ENCODE measurements around the gene TINCR. TPM values are rescaled to one million over a fixed set of nuclear protein-coding genes. Genes with fewer than 3 reads are reported as not detected.

The TINCR gene
- total RNA-seq, 8 experiments from 2014 or later: 0.46 to 2.6 (median 1.1) TPM

GRCh38 chr19:5586300-5587070 is 18.7 kb upstream of the TINCR start:
- 60 to 100% (median 91%) methylated on average over 1 to 13 of the region's 26 CpGs; no CpG with 5 or more reads in 1 of the 10 experiments for WGBS, 10 experiments
- Histone ChIP-seq H3K4me3 (no peak overlapping the region), H3K4me1 (replicated peaks in 1 of 2) (peaks cover 0 to 6% of the 10 kb centered on the region in 2 donors), H3K27ac (no peak overlapping the region)
- in situ Hi-C loops (cut with MboI; ENCODE audit: low pct_unique_long_range_greater_than_20kb in 2 of 9, low sequenced_read_pairs in 9 of 9, unreplicated experiment in 9 of 9): loop anchor here in 1 of 9 experiments (25.0 kb wide), 1 partner anchor 299 kb away; no protein-coding TSS in a partner anchor
- ATAC-seq (replicated peaks in 6 of 8): peak in 4 of 8 experiments; percentile 9 to 20 (median 16)

- ATAC-seq (replicated peaks in 6 of 8): peak in 7 of 8 experiments; percentile 10 to 58 (median 37)
- peaks cover 0 to 6% of the 10 kb centered on the region in 2 donors for H3K4me1 ChIP-seq (replicated peaks in 1 of 2)
- H3K27ac ChIP-seq: no peak overlapping the region
These were observed 17.9 kb upstream of the TINCR start for GRCh38 chr19:5585461-5586299.

GRCh38 chr19:5580161-5580571 is 12.4 kb upstream of the TINCR start:
- 32 to 93% (median 60%) methylated on average over 1 to 5 of the region's 12 CpGs; no CpG with 5 or more reads in 4 of the 10 experiments for WGBS, 10 experiments
- Histone ChIP-seq H3K27ac (no peak overlapping the region), H3K4me1 (replicated peaks in 1 of 2) (peaks cover 8 to 11% of the 10 kb centered on the region in 2 donors), H3K4me3 (no peak overlapping the region)
- in situ Hi-C loops (cut with MboI; ENCODE audit: low pct_unique_long_range_greater_than_20kb in 2 of 9, low sequenced_read_pairs in 9 of 9, unreplicated experiment in 9 of 9): loop anchor here in 1 of 9 experiments (25.0 kb wide), 1 partner anchor 293 kb away; no protein-coding TSS in a partner anchor
- ATAC-seq (replicated peaks in 6 of 8): peak in 1 of 8 experiments; percentile 26

More at GRCh38 chr19:5585461-5586299, 17.9 kb upstream of the TINCR start:
- in situ Hi-C loops (cut with MboI; ENCODE audit: low pct_unique_long_range_greater_than_20kb in 2 of 9, low sequenced_read_pairs in 9 of 9, unreplicated experiment in 9 of 9): loop anchor here in 1 of 9 experiments (25.0 kb wide), 1 partner anchor 298 kb away; no protein-coding TSS in a partner anchor
- no peak overlapping the region for H3K4me3 ChIP-seq
- 31 to 55% (median 32%) methylated on average over 9 to 14 of the region's 29 CpGs; no CpG with 5 or more reads in 7 of the 10 experiments for WGBS, 10 experiments

DNA sequence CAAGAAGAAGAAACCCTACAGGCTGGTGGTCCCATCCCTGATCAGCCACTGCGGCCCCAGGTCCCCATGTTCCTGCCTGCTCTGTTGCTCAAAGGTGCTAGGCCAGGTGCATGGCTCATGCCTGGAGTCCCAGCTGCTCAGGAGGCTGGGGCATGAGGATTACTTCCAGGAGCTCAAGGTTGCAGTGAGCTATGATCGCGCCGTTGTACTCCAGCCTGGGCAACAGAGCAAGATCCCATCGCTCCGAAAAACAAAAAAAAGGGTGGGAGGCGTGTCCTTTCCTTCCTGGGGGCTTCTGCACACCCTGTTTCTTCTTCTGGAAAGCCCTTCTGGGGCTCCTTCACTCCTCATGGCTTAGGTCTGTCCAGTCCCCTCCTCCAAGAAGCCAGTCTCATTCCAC is 11.9 kb upstream of the TINCR start:
- ATAC-seq (replicated peaks in 6 of 8): no peak
- H3K4me3 ChIP-seq: no peak overlapping the region
- no peak overlapping the region for H3K27ac ChIP-seq
- 86 to 100% (median 96%) methylated on average over 1 to 6 of the region's 7 CpGs; no CpG with 5 or more reads in 4 of the 10 experiments for WGBS, 10 experiments
- in situ Hi-C loops (cut with MboI; ENCODE audit: low pct_unique_long_range_greater_than_20kb in 2 of 9, low sequenced_read_pairs in 9 of 9, unreplicated experiment in 9 of 9): loop anchor here in 1 of 9 experiments (10.0 to 25.0 kb wide), 2 partner anchors 292 to 535 kb away; no protein-coding TSS in a partner anchor
- H3K4me1 ChIP-seq (replicated peaks in 1 of 2): peaks cover 8 to 11% of the 10 kb centered on the region in 2 donors

- ATAC-seq (replicated peaks in 6 of 8): no peak
- Histone ChIP-seq H3K4me1 (replicated peaks in 1 of 2) (peaks cover 8 to 11% of the 10 kb centered on the region in 2 donors), H3K27ac (no peak overlapping the region), H3K4me3 (no peak overlapping the region)
- in situ Hi-C loops (cut with MboI; ENCODE audit: low pct_unique_long_range_greater_than_20kb in 2 of 9, low sequenced_read_pairs in 9 of 9, unreplicated experiment in 9 of 9): loop anchor here in 1 of 9 experiments (10.0 to 25.0 kb wide), 2 partner anchors 292 to 534 kb away; no protein-coding TSS in a partner anchor
- 76 to 100% methylated on average over 1 to 2 of the region's 6 CpGs; no CpG with 5 or more reads in 8 of the 10 experiments for WGBS, 10 experiments
These were observed 11.5 kb upstream of the TINCR start for GRCh38 chr19:5579286-5579685.

GRCh38 chr19:5578097-5578846 is 10.5 kb upstream of the TINCR start:
- H3K27ac ChIP-seq: peak overlapping the region in 1 of 2 donors; percentile 4
- ATAC-seq (replicated peaks in 6 of 8): peak; percentile 83 to 96 (median 90)
- 0 to 43% (median 12%) methylated on average over 1 to 8 of the region's 28 CpGs; no CpG with 5 or more reads in 5 of the 10 experiments for WGBS, 10 experiments
- in situ Hi-C loops (cut with MboI; ENCODE audit: low pct_unique_long_range_greater_than_20kb in 2 of 9, low sequenced_read_pairs in 9 of 9, unreplicated experiment in 9 of 9): loop anchor here in 1 of 9 experiments (10.0 to 25.0 kb wide), 2 partner anchors 291 to 533 kb away; no protein-coding TSS in a partner anchor
- H3K4me3 ChIP-seq: peak overlapping the region in 1 of 5 donors; percentile 20
- peaks cover 8 to 11% of the 10 kb centered on the region in 2 donors for H3K4me1 ChIP-seq (replicated peaks in 1 of 2)

DNA sequence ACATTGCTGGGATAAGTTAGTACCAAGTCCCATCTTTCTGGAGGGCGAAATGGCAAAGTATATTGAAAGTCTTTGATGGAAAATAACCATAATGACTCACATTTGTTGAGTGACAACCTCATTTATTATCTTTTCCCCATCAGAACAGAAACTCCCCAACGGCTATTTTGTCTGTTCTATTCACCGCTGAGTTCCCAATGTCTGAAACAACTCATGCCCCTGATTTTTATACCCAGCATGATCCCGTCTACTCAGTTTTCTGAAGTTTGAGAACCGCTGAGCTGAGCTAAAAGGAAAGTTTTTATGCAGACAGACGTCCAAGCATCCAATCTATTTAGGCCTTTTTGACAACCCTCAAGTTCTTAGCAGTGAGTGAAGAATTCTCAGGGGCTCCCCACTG is 7.8 kb upstream of the TINCR start:
- WGBS, 10 experiments: 50 to 100% (median 83%) methylated on average over 1 to 6 of the region's 6 CpGs; no CpG with 5 or more reads in 4 of the 10 experiments
- no peak overlapping the region for H3K4me3 ChIP-seq
- in situ Hi-C loops (cut with MboI; ENCODE audit: low pct_unique_long_range_greater_than_20kb in 2 of 9, low sequenced_read_pairs in 9 of 9, unreplicated experiment in 9 of 9): loop anchor here in 1 of 9 experiments (10.0 to 25.0 kb wide), 2 partner anchors 288 to 531 kb away; no protein-coding TSS in a partner anchor
- ATAC-seq (replicated peaks in 6 of 8): no peak
- peaks cover 8 to 11% of the 10 kb centered on the region in 2 donors for H3K4me1 ChIP-seq (replicated peaks in 1 of 2)
- H3K27ac ChIP-seq: no peak overlapping the region

- in situ Hi-C loops (cut with MboI; ENCODE audit: low pct_unique_long_range_greater_than_20kb in 2 of 9, low sequenced_read_pairs in 9 of 9, unreplicated experiment in 9 of 9): loop anchor here in 1 of 9 experiments (10.0 kb wide), 1 partner anchor 528 kb away; no protein-coding TSS in a partner anchor
- 0 to 87% (median 72%) methylated on average over 1 to 8 of the region's 14 CpGs; no CpG with 5 or more reads in 2 of the 10 experiments for WGBS, 10 experiments
- Histone ChIP-seq H3K4me1 (replicated peaks in 1 of 2) (peaks cover 2% of the 10 kb centered on the region in 2 donors), H3K27ac (no peak overlapping the region), H3K4me3 (no peak overlapping the region)
- peak in 4 of 8 experiments; percentile 12 to 51 (median 35) for ATAC-seq (replicated peaks in 6 of 8)
These were observed 5.0 kb upstream of the TINCR start for GRCh38 chr19:5572556-5573286.

GRCh38 chr19:5571777-5572176 is 4.0 kb upstream of the TINCR start:
- Histone ChIP-seq H3K4me3 (no peak overlapping the region), H3K27ac (no peak overlapping the region), H3K4me1 (replicated peaks in 1 of 2) (peaks cover 0 to 2% of the 10 kb centered on the region in 2 donors)
- WGBS, 10 experiments: 60 to 100% (median 95%) methylated on average over 1 to 3 of the region's 3 CpGs; no CpG with 5 or more reads in 1 of the 10 experiments
- in situ Hi-C loops (cut with MboI; ENCODE audit: low pct_unique_long_range_greater_than_20kb in 2 of 9, low sequenced_read_pairs in 9 of 9, unreplicated experiment in 9 of 9): loop anchor here in 1 of 9 experiments (10.0 kb wide), 1 partner anchor 527 kb away; no protein-coding TSS in a partner anchor
- ATAC-seq (replicated peaks in 6 of 8): no peak

DNA sequence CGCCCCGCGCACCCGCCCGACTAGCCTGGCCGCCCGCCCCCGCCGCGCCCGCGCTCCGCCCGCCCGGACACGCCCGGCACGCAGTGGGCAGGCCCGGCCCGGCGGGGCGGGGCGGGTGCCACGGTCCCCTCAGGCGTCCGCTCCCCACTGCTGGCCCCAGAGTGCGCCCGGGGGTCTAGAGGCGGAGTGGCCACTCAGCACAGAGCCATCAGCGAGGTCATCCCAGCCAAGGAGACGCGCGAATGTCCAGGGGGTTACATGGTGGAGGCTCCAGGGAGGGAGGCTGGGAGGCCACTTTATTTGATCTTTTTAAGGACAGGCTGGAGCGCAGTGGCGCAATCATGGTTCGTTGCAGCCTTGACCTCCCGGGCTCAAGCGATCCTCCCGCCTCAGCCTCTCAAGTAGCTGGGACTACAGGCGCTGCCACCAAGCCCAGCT is 236 bp upstream of the TINCR start:
- peak; percentile 34 to 76 (median 48) for ATAC-seq (replicated peaks in 6 of 8)

GRCh38 chr19:5564930-5565329 is 2.8 kb downstream of the TINCR start:
- 40 to 100% (median 100%) methylated on average over 1 to 6 of the region's 7 CpGs; no CpG with 5 or more reads in 7 of the 10 experiments for WGBS, 10 experiments
- Histone ChIP-seq H3K4me1 (replicated peaks in 1 of 2) (peaks cover 2 to 5% of the 10 kb centered on the region in 2 donors), H3K27ac (no peak overlapping the region), H3K4me3 (no peak overlapping the region)
- ATAC-seq (replicated peaks in 6 of 8): no peak
- in situ Hi-C loops (cut with MboI; ENCODE audit: low pct_unique_long_range_greater_than_20kb in 2 of 9, low sequenced_read_pairs in 9 of 9, unreplicated experiment in 9 of 9): no loop called here

More for the DNA sequence above, 236 bp upstream of the TINCR start:
- Histone ChIP-seq H3K4me1 (replicated peaks in 1 of 2) (no peaks in the 10 kb centered on the region), H3K4me3 (peak overlapping the region in 4 of 5 donors; percentile 15 to 21 (median 19)), H3K27ac (no peak overlapping the region)
- in situ Hi-C loops (cut with MboI; ENCODE audit: low pct_unique_long_range_greater_than_20kb in 2 of 9, low sequenced_read_pairs in 9 of 9, unreplicated experiment in 9 of 9): no loop called here
- 27 to 100% (median 78%) methylated on average over 2 to 6 of the region's 40 CpGs; no CpG with 5 or more reads in 6 of the 10 experiments for WGBS, 10 experiments

All from motor neuron (in vitro differentiated cells).